ENCODE measurements around the gene CRYBG1.

CRYBG1 gene

GRCh38 chr6:106411643-106412200 lies 51.2 kb downstream of the CRYBG1 start:
- Histone ChIP-seq H3K9me3 (ENCODE audit: control insufficient read depth, low read length) (no peaks in the 10 kb centered on the region), H3K4me1 (ENCODE audit: control insufficient read depth, insufficient read depth, low read length) (no peaks in the 10 kb centered on the region), H3K36me3 (ENCODE audit: control insufficient read depth, insufficient read depth, low read length) (no peaks in the 10 kb centered on the region), H3K27me3 (ENCODE audit: control insufficient read depth, insufficient read depth, low read length) (no peaks in the 10 kb centered on the region), H3K9ac (ENCODE audit: low read length) (no peak overlapping the region), H3K4me3 (ENCODE audit: low read length) (no peak overlapping the region)

- no peaks in the 10 kb centered on the region for H3K9me3 ChIP-seq (ENCODE audit: control insufficient read depth, low read length)
- no peak overlapping the region for H3K9ac ChIP-seq (ENCODE audit: low read length)
- no peaks in the 10 kb centered on the region for H3K36me3 ChIP-seq (ENCODE audit: control insufficient read depth, insufficient read depth, low read length)
- peaks cover 3% of the 10 kb centered on the region for H3K27me3 ChIP-seq (ENCODE audit: control insufficient read depth, insufficient read depth, low read length)
- H3K4me1 ChIP-seq (ENCODE audit: control insufficient read depth, insufficient read depth, low read length) = no peaks in the 10 kb centered on the region
- H3K4me3 ChIP-seq (ENCODE audit: low read length) = no peak overlapping the region
Measured at GRCh38 chr6:106413016-106413415, 52.5 kb downstream of the CRYBG1 start.

DNA sequence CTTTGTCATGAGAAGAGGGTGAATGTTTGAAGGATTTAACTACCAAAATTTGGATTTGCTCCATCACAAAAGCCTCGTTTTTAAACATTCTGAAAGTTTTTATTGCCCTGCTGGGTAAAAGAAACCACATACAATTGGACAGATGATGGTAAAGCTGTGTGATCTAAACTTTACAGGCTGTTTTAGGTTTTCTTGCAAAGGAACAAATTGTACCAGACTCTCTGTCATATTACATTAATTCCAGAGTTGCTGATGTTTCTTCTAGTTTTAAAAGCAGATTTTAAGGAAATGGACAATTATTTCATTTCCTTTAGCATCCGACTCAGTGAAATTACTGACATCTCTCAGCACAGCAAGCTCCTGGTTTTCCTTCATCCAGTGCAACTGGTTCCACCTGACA lies 53.2 kb downstream of the CRYBG1 start:
- H3K4me3 ChIP-seq (ENCODE audit: low read length) = no peak overlapping the region
- H3K9me3 ChIP-seq (ENCODE audit: control insufficient read depth, low read length) = no peaks in the 10 kb centered on the region
- no peaks in the 10 kb centered on the region for H3K4me1 ChIP-seq (ENCODE audit: control insufficient read depth, insufficient read depth, low read length)
- peaks cover 3% of the 10 kb centered on the region for H3K27me3 ChIP-seq (ENCODE audit: control insufficient read depth, insufficient read depth, low read length)
- H3K36me3 ChIP-seq (ENCODE audit: control insufficient read depth, insufficient read depth, low read length) = no peaks in the 10 kb centered on the region
- no peak overlapping the region for H3K9ac ChIP-seq (ENCODE audit: low read length)

- Histone ChIP-seq H3K4me3 (ENCODE audit: low read length) (no peak overlapping the region), H3K4me1 (ENCODE audit: control insufficient read depth, insufficient read depth, low read length) (no peaks in the 10 kb centered on the region), H3K27me3 (ENCODE audit: control insufficient read depth, insufficient read depth, low read length) (peaks cover 3% of the 10 kb centered on the region), H3K9ac (ENCODE audit: low read length) (no peak overlapping the region), H3K36me3 (ENCODE audit: control insufficient read depth, insufficient read depth, low read length) (no peaks in the 10 kb centered on the region), H3K9me3 (ENCODE audit: control insufficient read depth, low read length) (no peaks in the 10 kb centered on the region)
Measured at GRCh38 chr6:106415921-106416320, 55.4 kb downstream of the CRYBG1 start.

DNA sequence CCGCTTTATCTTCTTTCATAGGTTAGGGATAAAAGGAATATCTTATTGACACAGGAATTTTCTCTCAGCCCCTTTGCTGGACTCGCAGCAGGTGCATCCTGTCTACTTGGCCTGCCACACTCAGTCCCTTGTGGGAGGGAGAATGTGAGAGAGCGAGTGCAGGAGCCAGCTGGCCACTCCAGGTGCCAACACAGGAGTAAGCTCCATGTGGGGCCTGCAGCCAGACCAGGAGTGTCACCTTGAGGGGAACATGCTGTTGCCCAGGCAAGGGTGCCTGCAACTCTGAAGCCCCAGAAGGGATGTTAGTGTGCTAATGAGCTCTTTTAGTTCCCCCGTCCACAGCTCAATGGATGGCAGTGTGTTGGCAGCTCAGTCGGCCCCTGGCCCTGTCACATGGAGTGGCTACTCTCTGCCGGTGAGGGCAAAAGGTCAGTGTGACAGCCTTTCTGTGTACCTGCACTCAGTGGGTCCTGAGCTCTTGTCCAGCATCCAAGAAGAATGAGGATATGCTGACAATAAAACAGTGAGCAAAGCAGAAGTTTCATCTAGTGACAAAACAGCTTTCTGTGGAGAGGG lies 57.1 kb downstream of the CRYBG1 start:
- no peaks in the 10 kb centered on the region for H3K36me3 ChIP-seq (ENCODE audit: control insufficient read depth, insufficient read depth, low read length)
- H3K4me1 ChIP-seq (ENCODE audit: control insufficient read depth, insufficient read depth, low read length) = no peaks in the 10 kb centered on the region
- H3K4me3 ChIP-seq (ENCODE audit: low read length) = no peak overlapping the region
- no peak overlapping the region for H3K9ac ChIP-seq (ENCODE audit: low read length)
- H3K27me3 ChIP-seq (ENCODE audit: control insufficient read depth, insufficient read depth, low read length) = peaks cover 3% of the 10 kb centered on the region
- H3K9me3 ChIP-seq (ENCODE audit: control insufficient read depth, low read length) = no peaks in the 10 kb centered on the region

- Histone ChIP-seq H3K4me1 (ENCODE audit: control insufficient read depth, insufficient read depth, low read length) (no peaks in the 10 kb centered on the region), H3K27me3 (ENCODE audit: control insufficient read depth, insufficient read depth, low read length) (peaks cover 3% of the 10 kb centered on the region), H3K36me3 (ENCODE audit: control insufficient read depth, insufficient read depth, low read length) (no peaks in the 10 kb centered on the region), H3K9me3 (ENCODE audit: control insufficient read depth, low read length) (no peaks in the 10 kb centered on the region), H3K9ac (ENCODE audit: low read length) (no peak overlapping the region), H3K4me3 (ENCODE audit: low read length) (no peak overlapping the region)
Measured at GRCh38 chr6:106419900-106420613, 59.5 kb downstream of the CRYBG1 start.

GRCh38 chr6:106421496-106421895 lies 61.0 kb downstream of the CRYBG1 start:
- Histone ChIP-seq H3K27me3 (ENCODE audit: control insufficient read depth, insufficient read depth, low read length) (peaks cover 3% of the 10 kb centered on the region), H3K36me3 (ENCODE audit: control insufficient read depth, insufficient read depth, low read length) (no peaks in the 10 kb centered on the region), H3K9me3 (ENCODE audit: control insufficient read depth, low read length) (no peaks in the 10 kb centered on the region), H3K9ac (ENCODE audit: low read length) (no peak overlapping the region), H3K4me3 (ENCODE audit: low read length) (no peak overlapping the region), H3K4me1 (ENCODE audit: control insufficient read depth, insufficient read depth, low read length) (no peaks in the 10 kb centered on the region)

- no peaks in the 10 kb centered on the region for H3K9me3 ChIP-seq (ENCODE audit: control insufficient read depth, low read length)
Measured at GRCh38 chr6:106422534-106422933, 62.0 kb downstream of the CRYBG1 start.

DNA sequence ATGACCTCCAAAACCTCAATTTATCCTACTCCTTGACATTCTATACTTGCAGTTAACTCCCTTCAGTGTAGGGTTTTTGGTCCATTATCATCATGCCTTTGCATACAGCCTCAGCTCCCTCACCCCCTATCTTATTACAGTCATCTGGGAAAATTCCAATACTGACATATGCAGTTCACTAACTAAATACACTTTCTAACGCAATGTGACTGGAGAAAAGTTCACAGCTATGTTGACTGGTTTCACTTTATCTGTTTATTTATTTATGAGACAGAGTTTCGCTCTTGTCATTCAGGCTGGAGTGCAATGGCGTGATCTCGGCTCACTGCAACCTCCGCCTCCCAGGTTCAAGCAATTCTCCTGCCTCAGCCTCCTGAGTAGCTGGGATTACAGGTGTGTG lies 64.9 kb downstream of the CRYBG1 start:
- Histone ChIP-seq H3K27me3 (ENCODE audit: control insufficient read depth, insufficient read depth, low read length) (no peaks in the 10 kb centered on the region), H3K4me1 (ENCODE audit: control insufficient read depth, insufficient read depth, low read length) (no peaks in the 10 kb centered on the region), H3K4me3 (ENCODE audit: low read length) (no peak overlapping the region), H3K36me3 (ENCODE audit: control insufficient read depth, insufficient read depth, low read length) (no peaks in the 10 kb centered on the region), H3K9ac (ENCODE audit: low read length) (no peak overlapping the region), H3K9me3 (ENCODE audit: control insufficient read depth, low read length) (no peaks in the 10 kb centered on the region)

More at GRCh38 chr6:106422534-106422933, 62.0 kb downstream of the CRYBG1 start:
- Histone ChIP-seq H3K4me1 (ENCODE audit: control insufficient read depth, insufficient read depth, low read length) (no peaks in the 10 kb centered on the region), H3K27me3 (ENCODE audit: control insufficient read depth, insufficient read depth, low read length) (peaks cover 3% of the 10 kb centered on the region), H3K36me3 (ENCODE audit: control insufficient read depth, insufficient read depth, low read length) (no peaks in the 10 kb centered on the region), H3K4me3 (ENCODE audit: low read length) (no peak overlapping the region), H3K9ac (ENCODE audit: low read length) (no peak overlapping the region)

- no peak overlapping the region for H3K9ac ChIP-seq (ENCODE audit: low read length)
- H3K36me3 ChIP-seq (ENCODE audit: control insufficient read depth, insufficient read depth, low read length) = no peaks in the 10 kb centered on the region
- H3K27me3 ChIP-seq (ENCODE audit: control insufficient read depth, insufficient read depth, low read length) = no peaks in the 10 kb centered on the region
- no peaks in the 10 kb centered on the region for H3K4me1 ChIP-seq (ENCODE audit: control insufficient read depth, insufficient read depth, low read length)
- H3K4me3 ChIP-seq (ENCODE audit: low read length) = no peak overlapping the region
- no peaks in the 10 kb centered on the region for H3K9me3 ChIP-seq (ENCODE audit: control insufficient read depth, low read length)
Measured at GRCh38 chr6:106426250-106426970, 65.9 kb downstream of the CRYBG1 start.

DNA sequence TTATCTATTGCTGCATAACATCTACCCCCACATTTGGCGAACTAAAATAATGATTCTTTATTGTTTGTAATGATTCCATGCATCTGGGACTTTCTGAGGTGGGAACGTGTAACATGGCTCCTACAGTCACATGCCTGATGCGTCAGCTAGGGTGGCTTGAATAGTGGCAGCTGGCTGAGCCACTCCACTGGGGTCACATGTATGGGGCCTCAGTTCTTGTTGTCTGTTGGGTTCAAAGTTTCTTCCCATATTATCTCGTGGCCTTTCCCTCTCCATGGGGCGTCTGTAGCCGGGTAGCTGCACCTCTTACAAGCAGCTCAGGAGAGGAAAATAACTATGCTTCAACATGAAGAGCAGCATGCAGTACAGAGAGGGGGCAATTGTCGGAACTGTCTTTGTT lies 69.9 kb downstream of the CRYBG1 start:
- H3K9ac ChIP-seq (ENCODE audit: low read length) = no peak overlapping the region
- H3K27me3 ChIP-seq (ENCODE audit: control insufficient read depth, insufficient read depth, low read length) = no peaks in the 10 kb centered on the region
- no peaks in the 10 kb centered on the region for H3K36me3 ChIP-seq (ENCODE audit: control insufficient read depth, insufficient read depth, low read length)
- H3K4me1 ChIP-seq (ENCODE audit: control insufficient read depth, insufficient read depth, low read length) = no peaks in the 10 kb centered on the region
- no peaks in the 10 kb centered on the region for H3K9me3 ChIP-seq (ENCODE audit: control insufficient read depth, low read length)
- no peak overlapping the region for H3K4me3 ChIP-seq (ENCODE audit: low read length)

GRCh38 chr6:106431405-106431804 lies 70.9 kb downstream of the CRYBG1 start:
- Histone ChIP-seq H3K27me3 (ENCODE audit: control insufficient read depth, insufficient read depth, low read length) (no peaks in the 10 kb centered on the region), H3K9me3 (ENCODE audit: control insufficient read depth, low read length) (no peaks in the 10 kb centered on the region), H3K4me1 (ENCODE audit: control insufficient read depth, insufficient read depth, low read length) (no peaks in the 10 kb centered on the region), H3K36me3 (ENCODE audit: control insufficient read depth, insufficient read depth, low read length) (no peaks in the 10 kb centered on the region), H3K9ac (ENCODE audit: low read length) (no peak overlapping the region), H3K4me3 (ENCODE audit: low read length) (no peak overlapping the region)

All from mucosa of stomach (tissue), 1 donor.